Testis (tissue), 2 donors: ENCODE measurements around the gene HSPG2.

Experiments used
- CTCF ChIP-seq, 3 experiments: fragments of 450-650 bp in 2 of 3; fragments of 200-600 bp in 1 of 3; sonication (generic) in 1 of 3; IDR thresholded peaks; one replicate each; pipeline ENCODE4 v1.5.1; 2016 to 2019; ENCODE audit warnings: antibody characterized with exemption in 3 of 3, mild to moderate bottlenecking in 2 of 3, moderate library complexity in 1 of 3
- POLR2A ChIP-seq: fragments of 450-650 bp; IDR thresholded peaks from one replicate; pipeline ENCODE4 v1.6.1; 2017; ENCODE audit warnings: antibody characterized with exemption, mild to moderate bottlenecking, moderate library complexity

GRCh38 chr1:21775985-21776562 is 161.0 kb downstream of the HSPG2 start:
- TF ChIP-seq CTCF (IDR thresholded peaks at IDR 0.05) (no peak), POLR2A (no peak)
